HEK293 (cell line): ENCODE results near the gene PWP1.
A peak's percentile ranks its signal among the peaks of the same experiment; 100 is the strongest.

ENCODE experiments used
- AEBP2 ChIP-seq: fragments of 450-650 bp; formaldehyde crosslinking; IDR thresholded peaks from 2 replicates; pipeline ENCODE4 v1.5.1; 2016; ENCODE audit warnings: missing biosample characterization, missing genetic modification characterization, borderline replicate concordance
- GLIS1 ChIP-seq: fragments of 450-650 bp; formaldehyde crosslinking; IDR thresholded peaks from 2 replicates; pipeline ENCODE4 v1.5.1; 2016; ENCODE audit warnings: missing biosample characterization, missing genetic modification characterization
- KLF7 ChIP-seq: fragments of 450-650 bp; formaldehyde crosslinking; IDR thresholded peaks from 2 replicates; pipeline ENCODE4 v1.5.1; 2016; ENCODE audit warnings: missing biosample characterization, missing genetic modification characterization, borderline replicate concordance
- MEIS1 ChIP-seq: sonication (generic); formaldehyde crosslinking; IDR thresholded peaks from 2 replicates; pipeline ENCODE4 v1.8.1; 2022; ENCODE audit warnings: missing genetic modification reagents, mild to moderate bottlenecking, borderline replicate concordance
- YY2 ChIP-seq: fragments of 450-650 bp; formaldehyde crosslinking; IDR thresholded peaks from 2 replicates; pipeline ENCODE4 v1.5.1; 2016; ENCODE audit warnings: missing biosample characterization, missing genetic modification characterization
- ZBTB10 ChIP-seq: fragments of 450-650 bp; formaldehyde crosslinking; IDR thresholded peaks from 2 replicates; pipeline ENCODE4 v1.5.1; 2016; ENCODE audit warnings: missing biosample characterization, missing genetic modification characterization
- ZBTB11 ChIP-seq: fragments of 450-650 bp; formaldehyde crosslinking; conservative IDR thresholded peaks from 2 replicates; pipeline ENCODE4 v1.5.1; 2016; ENCODE audit warnings: low read depth, missing biosample characterization, missing genetic modification characterization
- ZBTB20 ChIP-seq: fragments of 450-650 bp; formaldehyde crosslinking; IDR thresholded peaks from 2 replicates; pipeline ENCODE4 v1.5.1; 2016; ENCODE audit warnings: missing biosample characterization, missing genetic modification characterization
- ZEB2 ChIP-seq: fragments of 450-650 bp; formaldehyde crosslinking; IDR thresholded peaks from 2 replicates; pipeline ENCODE4 v1.5.1; 2016; ENCODE audit warnings: missing biosample characterization, missing genetic modification characterization
- ZFHX2 ChIP-seq: fragments of 450-650 bp; formaldehyde crosslinking; conservative IDR thresholded peaks from 2 replicates; pipeline ENCODE4 v1.5.1; 2016; ENCODE audit warnings: missing biosample characterization, missing genetic modification characterization
- ZNF10 ChIP-seq: fragments of 450-650 bp; formaldehyde crosslinking; IDR thresholded peaks from 2 replicates; pipeline ENCODE4 v1.5.1; 2017; ENCODE audit warnings: missing biosample characterization, missing genetic modification characterization
- ZNF157 ChIP-seq: fragments of 450-650 bp; formaldehyde crosslinking; IDR thresholded peaks from 2 replicates; pipeline ENCODE4 v1.5.1; 2016; ENCODE audit warnings: missing biosample characterization, missing genetic modification characterization
- ZNF311 ChIP-seq: fragments of 450-650 bp; formaldehyde crosslinking; IDR thresholded peaks from 2 replicates; pipeline ENCODE4 v1.5.1; 2017; ENCODE audit warnings: missing biosample characterization, missing genetic modification characterization, borderline replicate concordance
- ZNF354C ChIP-seq: fragments of 450-650 bp; formaldehyde crosslinking; IDR thresholded peaks from 2 replicates; pipeline ENCODE4 v1.5.1; 2016; ENCODE audit warnings: missing biosample characterization, missing genetic modification characterization, low read depth, borderline replicate concordance
- ZNF394 ChIP-seq: fragments of 450-650 bp; formaldehyde crosslinking; IDR thresholded peaks from 2 replicates; pipeline ENCODE4 v1.5.1; 2016; ENCODE audit warnings: missing biosample characterization, missing genetic modification characterization, mild to moderate bottlenecking, moderate library complexity, borderline replicate concordance
- ZNF518A ChIP-seq: fragments of 450-650 bp; formaldehyde crosslinking; conservative IDR thresholded peaks from 2 replicates; pipeline ENCODE4 v1.5.1; 2016; ENCODE audit warnings: low read depth, missing biosample characterization, missing genetic modification characterization
- ZNF555 ChIP-seq: fragments of 450-650 bp; formaldehyde crosslinking; conservative IDR thresholded peaks from 2 replicates; pipeline ENCODE4 v1.5.1; 2017; ENCODE audit warnings: missing biosample characterization, mild to moderate bottlenecking, missing genetic modification characterization, inconsistent platforms
- ZNF560 ChIP-seq: fragments of 450-650 bp; formaldehyde crosslinking; IDR thresholded peaks from 2 replicates; pipeline ENCODE4 v1.5.1; 2017; ENCODE audit warnings: missing biosample characterization, missing genetic modification characterization, borderline replicate concordance
- ZNF561 ChIP-seq: fragments of 450-650 bp; IDR thresholded peaks from 2 replicates; pipeline ENCODE4 v1.5.1; 2018; ENCODE audit warnings: missing biosample characterization, missing genetic modification characterization, borderline replicate concordance
- ZNF580 ChIP-seq: fragments of 450-650 bp; formaldehyde crosslinking; IDR thresholded peaks from 2 replicates; pipeline ENCODE4 v1.5.1; 2016; ENCODE audit warnings: missing biosample characterization, missing genetic modification characterization
- ZNF76 ChIP-seq: fragments of 450-650 bp; formaldehyde crosslinking; IDR thresholded peaks from 2 replicates; pipeline ENCODE4; 2016; ENCODE audit warnings: low read depth, missing biosample characterization, missing genetic modification characterization, borderline replicate concordance
- ZSCAN4 ChIP-seq: fragments of 450-650 bp; formaldehyde crosslinking; IDR thresholded peaks from 2 replicates; pipeline ENCODE4 v1.5.1; 2017; ENCODE audit warnings: missing biosample characterization, missing genetic modification characterization
- TF ChIP-seq, protein P1 (sequence below): fragments of 450-650 bp; formaldehyde crosslinking; IDR thresholded peaks from 2 replicates; pipeline ENCODE4 v1.5.1; 2016; ENCODE audit warnings: missing biosample characterization, missing genetic modification characterization

Gene PWP1

GRCh38 chr12:107645630-107646333 is 39.8 kb upstream of the PWP1 start (continued):
- TF ChIP-seq ZBTB10 (tag by site-specific recombination): no peak
- no peak for TF ChIP-seq AEBP2 (tag by site-specific recombination)
- TF ChIP-seq ZNF157 (tag by site-specific recombination): no peak
- TF ChIP-seq KLF7 (tag by site-specific recombination): no peak
- 0 out of 2 replicates have a peak, but pooled peaks have one; percentile 40 for TF ChIP-seq ZBTB11
- no peak for TF ChIP-seq ZNF580 (tag by site-specific recombination)
- no peak for TF ChIP-seq ZNF518A
- no peak for TF ChIP-seq ZNF394 (tag by site-specific recombination)
- peak; percentile 98 for TF ChIP-seq GLIS1
- no peak for TF ChIP-seq ZEB2 (tag by site-specific recombination)
- TF ChIP-seq MEIS1 (CRISPR knock-in tag): no peak
- TF ChIP-seq ZNF311: no peak
- TF ChIP-seq YY2 (tag by site-specific recombination): no peak
- no peak for TF ChIP-seq ZNF560 (tag by site-specific recombination)
- no peak for TF ChIP-seq ZFHX2
- TF ChIP-seq ZSCAN4 (tag by site-specific recombination): no peak
- TF ChIP-seq ZNF76 (tag by site-specific recombination): no peak
- no peak for TF ChIP-seq ZNF555
- TF ChIP-seq ZNF561 (tag by site-specific recombination): peak; percentile 84
- TF ChIP-seq, protein P1, sequence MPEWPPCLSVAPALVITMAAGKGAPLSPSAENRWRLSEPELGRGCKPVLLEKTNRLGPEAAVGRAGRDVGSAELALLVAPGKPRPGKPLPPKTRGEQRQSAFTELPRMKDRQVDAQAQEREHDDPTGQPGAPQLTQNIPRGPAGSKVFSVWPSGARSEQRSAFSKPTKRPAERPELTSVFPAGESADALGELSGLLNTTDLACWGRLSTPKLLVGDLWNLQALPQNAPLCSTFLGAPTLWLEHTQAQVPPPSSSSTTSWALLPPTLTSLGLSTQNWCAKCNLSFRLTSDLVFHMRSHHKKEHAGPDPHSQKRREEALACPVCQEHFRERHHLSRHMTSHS (tag by site-specific recombination): no peak
- TF ChIP-seq ZNF10 (tag by site-specific recombination): no peak; the same call in 1 of the 2 replicates
- peak; percentile 65; the same call in 1 of the 2 replicates for TF ChIP-seq ZBTB20 (tag by site-specific recombination)
- TF ChIP-seq ZNF354C (tag by site-specific recombination): no peak
